GM19324 (cell line): ENCODE results near the gene TREML2.

Experiments
- ATAC-seq: cut with Tn5 transposase; IDR thresholded peaks from one replicate; pipeline ENCODE4 v1.9.1; 2021; ENCODE audit warnings: mild to moderate bottlenecking, moderate library complexity; ENCODE audit not compliant: unreplicated experiment, low FRiP score

TREML2 gene

GRCh38 chr6:41181566-41181965 lies 19.4 kb downstream of the TREML2 start:
- no peak for ATAC-seq

- ATAC-seq: no peak
Observed at GRCh38 chr6:41179163-41179562, 21.8 kb downstream of the TREML2 start.

- no peak for ATAC-seq
Observed at GRCh38 chr6:41177695-41178094, 23.3 kb downstream of the TREML2 start.

GRCh38 chr6:41177287-41177686 lies 23.7 kb downstream of the TREML2 start:
- ATAC-seq: no peak

GRCh38 chr6:41176189-41176588 lies 24.8 kb downstream of the TREML2 start:
- no peak for ATAC-seq

GRCh38 chr6:41175084-41175483 lies 25.9 kb downstream of the TREML2 start:
- ATAC-seq: no peak

- no peak for ATAC-seq
Observed at GRCh38 chr6:41174610-41175009, 26.3 kb downstream of the TREML2 start.

- no peak for ATAC-seq
Observed at GRCh38 chr6:41171908-41172307, 29.0 kb downstream of the TREML2 start.

GRCh38 chr6:41170547-41171160 lies 30.3 kb downstream of the TREML2 start:
- no peak for ATAC-seq

GRCh38 chr6:41167173-41167963 lies 33.6 kb downstream of the TREML2 start:
- no peak for ATAC-seq

GRCh38 chr6:41164551-41165120 lies 36.3 kb downstream of the TREML2 start:
- ATAC-seq: no peak

- ATAC-seq: no peak
Observed at GRCh38 chr6:41163419-41163717, 37.6 kb downstream of the TREML2 start.

GRCh38 chr6:41162687-41163418 lies 38.1 kb downstream of the TREML2 start, which contains the start of gene TREM2:
Gene TREM2, minus strand, starts transcription at chr6:41163116. Its CDS starts 34 bp downstream, at chr6:41163082.
- ATAC-seq: no peak

GRCh38 chr6:41161851-41162552 lies 38.9 kb downstream of the TREML2 start:
- no peak for ATAC-seq

GRCh38 chr6:41161380-41161779 lies 39.6 kb downstream of the TREML2 start:
- ATAC-seq: no peak

GRCh38 chr6:41160933-41161332 lies 40.0 kb downstream of the TREML2 start:
- ATAC-seq: no peak

- ATAC-seq: no peak
Observed at GRCh38 chr6:41159415-41160082, 41.4 kb downstream of the TREML2 start.

GRCh38 chr6:41157323-41157722 lies 43.6 kb downstream of the TREML2 start:
- ATAC-seq: no peak

GRCh38 chr6:41156771-41157170 lies 44.2 kb downstream of the TREML2 start:
- ATAC-seq: no peak

- ATAC-seq: no peak
Observed at GRCh38 chr6:41156001-41156400, 44.9 kb downstream of the TREML2 start.
